ENCODE results near the gene HTT. TPM values are rescaled to one million over a fixed set of nuclear protein-coding genes. Genes with fewer than 3 reads are reported as not detected.

Gene HTT
- total RNA-seq, 1 experiment from 2014 or later: 85.4 TPM

GRCh38 chr4:3069661-3070199, 4.8 kb upstream of the HTT start (continued):
- TF ChIP-seq, protein P1, sequence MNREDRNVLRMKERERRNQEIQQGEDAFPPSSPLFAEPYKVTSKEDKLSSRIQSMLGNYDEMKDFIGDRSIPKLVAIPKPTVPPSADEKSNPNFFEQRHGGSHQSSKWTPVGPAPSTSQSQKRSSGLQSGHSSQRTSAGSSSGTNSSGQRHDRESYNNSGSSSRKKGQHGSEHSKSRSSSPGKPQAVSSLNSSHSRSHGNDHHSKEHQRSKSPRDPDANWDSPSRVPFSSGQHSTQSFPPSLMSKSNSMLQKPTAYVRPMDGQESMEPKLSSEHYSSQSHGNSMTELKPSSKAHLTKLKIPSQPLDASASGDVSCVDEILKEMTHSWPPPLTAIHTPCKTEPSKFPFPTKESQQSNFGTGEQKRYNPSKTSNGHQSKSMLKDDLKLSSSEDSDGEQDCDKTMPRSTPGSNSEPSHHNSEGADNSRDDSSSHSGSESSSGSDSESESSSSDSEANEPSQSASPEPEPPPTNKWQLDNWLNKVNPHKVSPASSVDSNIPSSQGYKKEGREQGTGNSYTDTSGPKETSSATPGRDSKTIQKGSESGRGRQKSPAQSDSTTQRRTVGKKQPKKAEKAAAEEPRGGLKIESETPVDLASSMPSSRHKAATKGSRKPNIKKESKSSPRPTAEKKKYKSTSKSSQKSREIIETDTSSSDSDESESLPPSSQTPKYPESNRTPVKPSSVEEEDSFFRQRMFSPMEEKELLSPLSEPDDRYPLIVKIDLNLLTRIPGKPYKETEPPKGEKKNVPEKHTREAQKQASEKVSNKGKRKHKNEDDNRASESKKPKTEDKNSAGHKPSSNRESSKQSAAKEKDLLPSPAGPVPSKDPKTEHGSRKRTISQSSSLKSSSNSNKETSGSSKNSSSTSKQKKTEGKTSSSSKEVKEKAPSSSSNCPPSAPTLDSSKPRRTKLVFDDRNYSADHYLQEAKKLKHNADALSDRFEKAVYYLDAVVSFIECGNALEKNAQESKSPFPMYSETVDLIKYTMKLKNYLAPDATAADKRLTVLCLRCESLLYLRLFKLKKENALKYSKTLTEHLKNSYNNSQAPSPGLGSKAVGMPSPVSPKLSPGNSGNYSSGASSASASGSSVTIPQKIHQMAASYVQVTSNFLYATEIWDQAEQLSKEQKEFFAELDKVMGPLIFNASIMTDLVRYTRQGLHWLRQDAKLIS (CRISPR knock-in tag; IDR thresholded peaks at IDR 0.05; ENCODE audit: borderline replicate concordance): no peak
- TF ChIP-seq ETV6 (CRISPR knock-in tag; IDR thresholded peaks at IDR 0.05) (no peak), SMAD4 (CRISPR knock-in tag; IDR thresholded peaks at IDR 0.05) (no peak), SMAD3 (CRISPR knock-in tag; IDR thresholded peaks at IDR 0.05; ENCODE audit: borderline replicate concordance) (no peak), E2F5 (CRISPR knock-in tag; IDR thresholded peaks at IDR 0.05) (no peak), ATF3 (CRISPR knock-in tag; conservative IDR thresholded peaks at IDR 0.05) (no peak), NR3C1 (CRISPR knock-in tag; conservative IDR thresholded peaks at IDR 0.05; ENCODE audit: low read depth) (no peak), GABPB1 (CRISPR knock-in tag; IDR thresholded peaks at IDR 0.05) (no peak), PRRX2 (CRISPR knock-in tag; IDR thresholded peaks at IDR 0.05) (no peak), ESRRA (CRISPR knock-in tag; IDR thresholded peaks at IDR 0.05; ENCODE audit: borderline replicate concordance) (no peak)

GRCh38 chr4:3070709-3071500, 3.6 kb upstream of the HTT start:
- Mint-ChIP-seq H3K27ac (no peak overlapping the region), H3K4me3 (no peak overlapping the region), H3K4me1 (peaks cover 8% of the 10 kb centered on the region), H3K9me3 (peaks cover 5% of the 10 kb centered on the region; the same call in 1 of the 2 replicates), H3K36me3 (no peaks in the 10 kb centered on the region), H3K27me3 (ENCODE audit: low read depth) (peaks cover 4% of the 10 kb centered on the region; the same call in 1 of the 2 replicates)
- no peak for ATAC-seq
- CTCF ChIA-PET: interaction anchor here (1.1 kb wide), 1 partner anchor 92 kb away, joined by 3 read pairs; no protein-coding TSS in a partner anchor
- DNase-seq (ENCODE audit: low spot score): no peak
- POLR2A ChIA-PET: no interaction called here
- TF ChIP-seq, protein P2, sequence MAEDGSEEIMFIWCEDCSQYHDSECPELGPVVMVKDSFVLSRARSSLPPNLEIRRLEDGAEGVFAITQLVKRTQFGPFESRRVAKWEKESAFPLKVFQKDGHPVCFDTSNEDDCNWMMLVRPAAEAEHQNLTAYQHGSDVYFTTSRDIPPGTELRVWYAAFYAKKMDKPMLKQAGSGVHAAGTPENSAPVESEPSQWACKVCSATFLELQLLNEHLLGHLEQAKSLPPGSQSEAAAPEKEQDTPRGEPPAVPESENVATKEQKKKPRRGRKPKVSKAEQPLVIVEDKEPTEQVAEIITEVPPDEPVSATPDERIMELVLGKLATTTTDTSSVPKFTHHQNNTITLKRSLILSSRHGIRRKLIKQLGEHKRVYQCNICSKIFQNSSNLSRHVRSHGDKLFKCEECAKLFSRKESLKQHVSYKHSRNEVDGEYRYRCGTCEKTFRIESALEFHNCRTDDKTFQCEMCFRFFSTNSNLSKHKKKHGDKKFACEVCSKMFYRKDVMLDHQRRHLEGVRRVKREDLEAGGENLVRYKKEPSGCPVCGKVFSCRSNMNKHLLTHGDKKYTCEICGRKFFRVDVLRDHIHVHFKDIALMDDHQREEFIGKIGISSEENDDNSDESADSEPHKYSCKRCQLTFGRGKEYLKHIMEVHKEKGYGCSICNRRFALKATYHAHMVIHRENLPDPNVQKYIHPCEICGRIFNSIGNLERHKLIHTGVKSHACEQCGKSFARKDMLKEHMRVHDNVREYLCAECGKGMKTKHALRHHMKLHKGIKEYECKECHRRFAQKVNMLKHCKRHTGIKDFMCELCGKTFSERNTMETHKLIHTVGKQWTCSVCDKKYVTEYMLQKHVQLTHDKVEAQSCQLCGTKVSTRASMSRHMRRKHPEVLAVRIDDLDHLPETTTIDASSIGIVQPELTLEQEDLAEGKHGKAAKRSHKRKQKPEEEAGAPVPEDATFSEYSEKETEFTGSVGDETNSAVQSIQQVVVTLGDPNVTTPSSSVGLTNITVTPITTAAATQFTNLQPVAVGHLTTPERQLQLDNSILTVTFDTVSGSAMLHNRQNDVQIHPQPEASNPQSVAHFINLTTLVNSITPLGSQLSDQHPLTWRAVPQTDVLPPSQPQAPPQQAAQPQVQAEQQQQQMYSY (CRISPR knock-in tag; IDR thresholded peaks at IDR 0.05): no peak
- TF ChIP-seq ARID4B (CRISPR knock-in tag; IDR thresholded peaks at IDR 0.05; ENCODE audit: borderline replicate concordance) (no peak), NR1H2 (CRISPR knock-in tag; IDR thresholded peaks at IDR 0.05) (no peak), ZNF317 (CRISPR knock-in tag; IDR thresholded peaks at IDR 0.05; ENCODE audit: borderline replicate concordance, low read depth) (no peak), NR3C1 (CRISPR knock-in tag; conservative IDR thresholded peaks at IDR 0.05; ENCODE audit: low read depth) (no peak), ZNF219 (CRISPR knock-in tag; IDR thresholded peaks at IDR 0.05; ENCODE audit: borderline replicate concordance) (no peak), SMAD4 (CRISPR knock-in tag; IDR thresholded peaks at IDR 0.05) (no peak), ATF6 (CRISPR knock-in tag; IDR thresholded peaks at IDR 0.05) (no peak), NFATC4 (CRISPR knock-in tag; IDR thresholded peaks at IDR 0.05) (no peak), JAZF1 (CRISPR knock-in tag; IDR thresholded peaks at IDR 0.05) (no peak)

All from WTC11 (cell line).